Fibroblast of skin of right biceps (primary cell): ENCODE measurements around the gene DISC1.
"Not testable (repeated sequence)": the region's sequence is repeated elsewhere in the genome, so short reads cannot be mapped to it uniquely, and the experiment has no call there.

Source experiments
- DNase-seq: peaks from one replicate; pipeline ENCODE4 v3.0.0-alpha.2; 2013

DISC1 gene

GRCh38 chr1:231626535-231626950, at the start of gene DISC1:
Gene DISC1, plus strand, starts transcription at chr1:231626790. Its CDS starts 78 bp downstream, at chr1:231626868.
- DNase-seq, result peak; percentile 90

DNA sequence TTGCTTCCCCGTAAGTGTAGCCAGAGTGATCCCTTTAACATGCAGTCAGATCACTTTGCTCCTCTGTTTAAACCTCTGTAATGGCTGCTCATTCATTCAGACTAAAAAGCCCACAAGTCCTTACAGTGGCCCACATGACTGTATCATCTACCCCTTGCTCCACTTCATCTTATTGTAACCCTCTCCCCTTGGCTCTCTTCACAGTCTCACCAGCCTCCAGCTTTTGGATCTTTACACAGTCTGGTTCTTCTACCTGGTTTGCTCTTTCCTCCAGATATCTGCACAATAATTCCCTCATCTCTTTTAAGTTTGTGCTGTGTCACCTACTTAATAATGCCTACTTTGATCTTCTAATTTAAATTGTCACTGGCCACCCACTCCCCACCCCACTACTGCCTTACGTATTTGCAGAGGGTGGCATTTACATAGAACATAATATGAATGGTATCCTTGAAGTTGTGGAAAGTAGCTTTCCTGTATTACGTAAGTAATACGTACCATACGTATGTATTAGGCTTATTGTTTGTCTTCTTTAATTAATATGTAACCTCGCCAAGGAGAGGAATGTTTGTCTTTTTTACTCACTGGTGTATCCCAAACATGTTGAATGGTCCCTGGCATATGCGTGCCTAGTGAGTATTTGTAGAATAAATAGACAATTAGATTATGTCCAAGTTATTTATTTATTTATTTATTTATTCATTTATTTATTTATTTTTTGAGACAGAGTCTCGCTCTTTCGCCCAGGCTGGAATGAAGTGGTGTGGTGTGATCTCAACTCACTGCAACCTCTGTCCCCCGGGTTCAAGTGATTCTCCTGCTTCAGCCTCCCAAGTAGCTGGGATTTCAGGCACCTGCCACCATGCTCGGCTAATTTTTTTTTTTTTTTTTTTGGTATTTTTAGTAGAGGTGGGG, 49.5 kb upstream of the DISC1 start:
- DNase-seq, result no peak

- no peak for DNase-seq
These were observed 45.7 kb upstream of the DISC1 start for GRCh38 chr1:231580874-231581273.

GRCh38 chr1:231581859-231582258, 44.7 kb upstream of the DISC1 start:
- DNase-seq, result no peak

- no peak for DNase-seq
These were observed 43.2 kb upstream of the DISC1 start for GRCh38 chr1:231583376-231583775.

DNA sequence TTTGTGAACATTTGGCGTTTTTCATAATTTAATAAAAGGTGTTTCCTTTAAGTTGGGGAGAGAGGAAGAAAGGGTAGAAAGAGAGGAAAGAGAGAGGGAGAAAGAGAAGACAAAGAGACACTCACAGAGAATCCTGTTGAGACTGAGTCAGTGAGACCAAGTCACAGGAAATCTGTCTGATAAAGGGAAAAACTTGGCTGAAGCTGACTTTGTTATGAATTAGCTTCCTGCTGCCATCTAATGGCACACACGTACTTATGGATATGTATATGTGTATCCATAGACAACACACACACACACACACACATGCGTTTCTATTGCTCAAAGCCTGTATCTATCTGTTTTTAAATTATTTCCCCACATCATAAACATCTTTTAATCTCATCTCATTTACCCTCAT, 42.5 kb upstream of the DISC1 start:
- peak; percentile 77 for DNase-seq

DNA sequence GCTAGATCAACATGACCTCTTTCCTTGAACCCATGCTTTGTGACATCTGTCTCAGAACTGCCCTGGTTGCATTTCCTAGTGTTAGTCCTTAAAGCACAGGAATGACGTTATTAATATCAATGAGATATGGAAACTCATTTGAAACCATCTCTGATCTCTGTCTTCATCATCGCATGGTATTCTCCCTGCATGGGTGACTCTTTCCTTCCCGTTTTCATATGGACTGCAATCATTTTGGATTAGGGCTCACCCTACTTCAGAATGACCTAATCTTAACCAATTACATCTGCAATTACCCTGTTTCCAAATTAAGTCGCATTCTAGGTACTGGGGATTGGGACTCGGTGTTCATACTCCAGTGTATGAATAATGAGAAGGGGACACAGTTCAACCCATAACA, 41.7 kb upstream of the DISC1 start:
- DNase-seq, result no peak

DNA sequence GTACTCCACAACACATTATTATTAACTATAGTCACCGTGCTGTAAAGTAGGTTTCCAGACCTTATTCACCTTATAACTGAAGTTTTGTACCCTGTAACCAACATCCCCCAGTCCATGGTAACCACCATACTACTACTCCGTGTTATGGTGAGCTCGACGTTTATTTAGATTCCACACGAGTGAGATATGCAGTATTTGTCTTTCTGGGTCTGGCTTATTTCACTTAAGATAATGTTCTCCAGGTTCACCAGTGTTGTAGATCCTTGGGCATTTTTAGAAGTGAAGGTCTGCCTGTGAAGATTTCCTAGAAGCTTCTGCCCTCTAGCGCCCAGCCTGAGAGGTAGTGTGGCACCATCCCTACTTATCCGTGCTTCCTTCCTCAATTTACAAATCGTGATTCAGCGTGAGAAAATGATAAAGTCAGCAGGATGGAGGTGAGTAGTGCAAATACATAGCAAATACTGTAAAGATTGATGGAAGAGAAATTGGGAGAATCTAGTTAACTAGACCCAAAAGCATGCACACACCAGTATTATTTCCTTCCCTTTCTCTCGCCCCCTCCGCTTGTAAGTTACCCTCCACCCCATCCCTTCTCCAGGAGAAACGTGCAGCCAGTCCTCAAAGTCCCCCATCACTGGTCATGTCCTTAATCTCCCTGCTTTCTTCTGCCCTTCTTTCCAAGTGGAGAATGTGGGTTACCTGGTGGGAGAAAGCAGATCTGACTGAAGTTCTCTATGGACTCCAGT, 36.0 kb upstream of the DISC1 start:
- DNase-seq, result peak; percentile 73

GRCh38 chr1:231591466-231591865, 35.1 kb upstream of the DISC1 start:
- DNase-seq, result no peak

GRCh38 chr1:231592809-231593208, 33.8 kb upstream of the DISC1 start:
- DNase-seq, result no peak

- DNase-seq, result not testable (repeated sequence)
These were observed 33.3 kb upstream of the DISC1 start for GRCh38 chr1:231593264-231593663.

DNA sequence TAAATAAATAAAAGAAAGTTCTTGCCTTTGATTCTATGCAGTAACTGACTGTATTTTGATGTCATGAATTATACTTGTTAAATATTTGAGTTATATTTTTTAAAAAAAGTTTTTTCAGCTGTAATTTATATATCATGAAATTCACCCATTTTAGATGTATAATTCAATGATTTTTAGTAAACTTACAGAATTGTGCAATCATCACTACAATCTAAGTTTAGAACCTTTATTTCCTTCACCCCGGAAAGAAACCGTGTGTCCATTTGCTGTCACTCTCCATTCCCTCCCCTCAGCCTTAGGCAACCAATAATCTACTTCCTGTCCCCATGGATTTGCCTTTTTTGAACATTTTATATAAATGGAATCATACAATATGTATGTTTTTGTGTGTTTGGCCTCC, 32.5 kb upstream of the DISC1 start:
- DNase-seq, result no peak

DNA sequence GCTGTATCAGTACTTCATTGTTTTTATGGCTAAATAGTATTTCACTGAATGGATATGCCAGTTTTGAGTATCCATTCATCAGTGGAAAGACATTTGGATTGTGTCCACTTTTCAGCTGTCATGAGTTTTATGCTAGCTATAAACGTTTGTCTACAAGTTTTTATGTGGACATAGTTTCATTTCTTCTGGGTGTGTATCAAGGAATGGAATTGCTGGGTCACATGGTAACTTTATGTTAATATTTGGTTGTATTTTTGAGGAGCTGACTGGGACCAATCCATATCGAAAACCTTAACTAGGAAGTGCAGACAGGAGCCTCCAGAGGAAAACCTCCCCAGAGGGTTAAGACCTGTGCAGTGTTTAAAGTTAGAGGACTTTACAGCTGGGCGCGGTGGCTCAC, 31.8 kb upstream of the DISC1 start:
- DNase-seq, result no peak

DNA sequence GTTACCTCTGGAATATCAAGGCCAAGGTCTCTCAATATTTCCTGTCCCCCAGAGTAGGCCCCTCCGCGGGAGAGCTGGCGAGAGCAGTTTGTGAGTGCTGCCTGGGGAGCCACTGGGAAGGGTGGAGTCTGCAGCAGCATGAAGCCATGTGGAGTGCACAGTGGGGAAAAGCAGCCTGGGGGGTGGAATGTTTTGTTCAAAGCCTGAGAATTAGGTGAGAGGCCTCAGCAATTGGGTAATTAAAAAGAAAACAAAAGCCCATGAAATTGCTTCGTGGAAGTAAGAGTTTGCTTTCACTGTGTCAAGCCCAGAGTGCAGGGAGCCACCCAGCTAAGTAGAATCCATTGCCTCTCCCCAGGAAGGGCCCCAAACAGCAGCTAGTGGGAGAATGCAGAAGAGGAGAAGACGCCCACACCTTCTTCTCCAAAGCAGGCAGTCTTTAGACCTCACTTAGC, 30.2 kb upstream of the DISC1 start:
- DNase-seq, result no peak

GRCh38 chr1:231597971-231598370, 28.6 kb upstream of the DISC1 start:
- DNase-seq, result no peak

DNA sequence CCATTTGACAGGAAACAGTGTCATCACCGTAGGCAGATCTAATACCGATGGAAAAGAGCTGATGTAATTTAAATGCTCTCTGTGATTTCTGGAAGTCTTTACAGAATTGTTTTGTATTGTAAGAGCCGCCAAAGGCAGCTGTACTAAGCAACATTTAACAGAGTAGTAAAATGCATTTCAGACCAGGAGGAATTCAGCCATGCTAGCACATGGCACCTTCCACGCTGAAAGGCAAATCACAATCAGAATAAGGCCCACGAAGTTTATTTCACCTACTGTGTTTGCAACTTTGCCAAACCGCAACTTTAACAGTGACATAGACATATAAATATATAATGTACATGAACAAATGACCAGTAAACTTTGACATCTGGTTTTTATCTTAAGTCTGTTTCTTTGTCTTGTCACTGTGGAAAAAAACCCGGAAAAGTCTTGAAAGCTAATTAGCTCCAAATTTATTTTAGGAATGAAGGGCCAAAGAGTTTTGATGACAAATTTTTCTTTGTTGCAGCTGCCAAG, 26.1 kb upstream of the DISC1 start:
- DNase-seq, result peak; percentile 65

- DNase-seq, result no peak
These were observed 24.5 kb upstream of the DISC1 start for GRCh38 chr1:231601824-231602672.

- DNase-seq, result no peak
These were observed 24.0 kb upstream of the DISC1 start for GRCh38 chr1:231602673-231602984.

DNA sequence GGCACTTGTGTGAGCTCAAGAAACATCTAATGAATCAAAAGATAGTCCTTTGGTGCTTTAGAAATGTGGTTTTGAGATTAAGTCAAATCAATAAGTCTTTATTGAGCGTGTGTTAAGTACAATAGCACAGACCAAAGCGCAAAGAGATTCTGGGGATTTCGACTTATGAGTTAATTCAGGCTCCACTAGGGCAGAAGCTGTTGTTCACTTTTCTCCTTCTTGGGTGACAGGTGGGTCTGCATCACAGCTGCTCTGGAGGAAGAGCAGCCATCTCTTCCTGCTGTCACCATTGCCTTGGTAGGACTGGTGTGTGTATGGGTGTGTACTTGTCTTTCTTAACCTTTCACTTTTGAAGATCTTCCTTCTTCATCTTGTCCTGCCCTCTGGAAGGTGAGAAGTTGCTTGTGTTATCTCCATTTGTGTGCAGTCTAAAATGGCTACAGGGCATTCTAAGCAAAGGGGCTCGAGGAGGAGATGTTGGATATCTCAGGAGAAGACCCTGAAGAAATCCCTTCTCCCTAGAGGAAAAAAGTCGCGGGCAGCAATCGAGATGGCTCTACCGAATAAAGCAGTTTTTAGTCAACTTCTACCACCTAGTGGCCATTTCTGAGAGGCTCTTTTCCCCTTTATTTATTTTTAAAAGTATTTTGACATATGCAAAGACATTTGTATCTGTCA, 22.9 kb upstream of the DISC1 start:
- DNase-seq, result peak; percentile 53

- no peak for DNase-seq
These were observed 22.3 kb upstream of the DISC1 start for GRCh38 chr1:231604276-231604621.

DNA sequence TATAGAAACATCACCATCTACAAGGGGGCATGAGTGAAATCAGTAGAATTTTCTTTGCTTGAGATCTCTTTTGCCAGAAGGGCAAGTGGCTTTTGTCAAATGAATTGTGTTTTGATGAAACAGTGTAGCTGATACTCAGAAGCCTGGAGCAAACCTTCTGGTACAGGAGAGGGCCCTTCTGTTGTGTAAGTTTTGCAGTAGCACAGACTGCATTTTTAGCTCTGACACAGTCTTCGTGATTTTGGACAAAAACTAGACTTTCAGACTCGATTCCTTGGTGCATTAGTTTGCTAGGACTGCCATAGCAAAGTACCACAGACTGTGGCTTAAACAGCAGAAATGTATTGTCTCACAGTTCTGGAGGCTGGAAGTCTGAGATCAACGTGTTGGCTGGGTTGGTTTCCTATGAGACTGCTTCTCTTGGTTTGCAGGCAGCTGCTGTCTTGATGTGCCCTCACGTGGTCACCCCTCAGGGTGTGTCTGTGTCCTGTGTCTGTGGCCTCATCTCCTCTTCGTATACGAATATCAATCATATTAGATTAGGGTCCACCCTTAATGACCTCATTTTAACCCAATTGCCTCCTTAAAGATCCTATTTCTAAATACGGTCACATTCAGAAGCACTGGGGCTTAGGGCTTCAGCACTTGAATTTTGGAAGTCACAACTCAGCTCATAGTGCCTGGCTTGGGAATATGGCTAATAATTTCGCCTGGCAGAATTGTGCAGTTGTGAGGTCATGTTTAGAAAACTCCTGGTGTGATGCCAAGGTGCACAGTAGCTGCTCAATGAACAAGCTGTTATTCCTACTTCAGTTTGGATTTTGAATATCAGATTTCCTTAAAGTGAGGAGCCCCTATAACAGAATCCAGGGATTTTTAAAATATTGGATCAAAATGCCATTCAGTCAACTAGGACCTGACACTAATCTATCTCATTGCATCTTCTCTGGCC, 21.2 kb upstream of the DISC1 start:
- DNase-seq, result no peak
